ENCODE measurements around the gene SEC16B. TPM values are rescaled to one million over a fixed set of nuclear protein-coding genes. Genes with fewer than 3 reads are reported as not detected.

SEC16B gene
- total RNA-seq, 2 experiments from 2014 or later = not detected

DNA sequence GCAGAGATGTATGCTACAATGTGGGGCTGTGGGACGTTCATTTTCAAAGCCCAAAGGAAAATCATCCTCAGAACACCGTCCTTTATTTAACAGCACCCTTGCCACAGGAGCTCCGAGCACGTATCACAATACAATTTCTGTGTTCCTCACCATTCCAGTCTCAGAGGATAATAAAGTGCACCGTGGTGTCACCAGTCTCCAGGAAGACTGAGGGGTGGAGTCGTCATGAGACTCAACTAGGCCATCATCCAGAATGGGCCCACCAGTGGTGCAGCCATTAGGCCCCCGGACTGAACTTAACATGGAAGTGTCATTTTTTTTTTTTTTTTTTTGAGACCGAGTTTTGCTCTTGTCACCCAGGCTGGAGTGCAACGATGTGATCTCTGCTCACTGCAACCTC is 17.2 kb downstream of the SEC16B start:
- CTCF ChIA-PET = no interaction called here

DNA sequence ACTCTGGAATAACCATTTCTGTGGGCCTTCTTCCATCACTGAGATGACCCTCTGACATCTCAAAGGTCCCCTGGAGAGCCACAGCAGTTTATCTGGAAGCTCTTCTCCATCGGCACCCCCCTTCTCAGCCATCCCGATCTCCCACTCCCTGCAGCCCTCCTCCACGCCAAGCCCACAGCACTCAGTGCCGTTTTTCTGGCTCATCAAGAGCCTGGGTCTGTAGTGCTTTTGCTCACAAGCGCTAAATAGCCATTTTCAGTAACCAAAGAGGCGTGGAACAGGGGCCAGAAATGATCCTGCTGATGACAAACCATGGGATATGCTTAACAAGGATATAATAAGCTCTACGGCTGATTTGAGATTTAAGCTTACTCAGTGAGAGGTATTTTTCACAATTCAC is 17.6 kb downstream of the SEC16B start:
- H3K9me3 ChIP-seq (ENCODE audit: control insufficient read depth in 1 of 2, insufficient read depth in 1 of 2, low read length in 2 of 2) = peaks cover 0 to 3% of the 10 kb centered on the region in 2 experiments
- Mint-ChIP-seq H3K36me3 (ENCODE audit: low read depth) (no peaks in the 10 kb centered on the region), H3K4me1 (ENCODE audit: low read depth) (no peaks in the 10 kb centered on the region), H3K4me3 (no peak overlapping the region), H3K9me3 (no peaks in the 10 kb centered on the region), H3K27ac (no peak overlapping the region), H3K27me3 (no peaks in the 10 kb centered on the region)
- no peaks in the 10 kb centered on the region for H3K4me1 ChIP-seq (ENCODE audit: insufficient read depth, low read length)
- intact Hi-C loops (cut with DNase I, micrococcal nuclease) = no loop called here
- POLR2A ChIA-PET = no interaction called here
- DNase-seq = no peak
- H3K27me3 ChIP-seq (ENCODE audit: control insufficient read depth in 1 of 2, insufficient read depth in 2 of 2, low read length in 2 of 2) = no peaks in the 10 kb centered on the region
- CTCF ChIA-PET = no interaction called here
- TF ChIP-seq, protein P1, sequence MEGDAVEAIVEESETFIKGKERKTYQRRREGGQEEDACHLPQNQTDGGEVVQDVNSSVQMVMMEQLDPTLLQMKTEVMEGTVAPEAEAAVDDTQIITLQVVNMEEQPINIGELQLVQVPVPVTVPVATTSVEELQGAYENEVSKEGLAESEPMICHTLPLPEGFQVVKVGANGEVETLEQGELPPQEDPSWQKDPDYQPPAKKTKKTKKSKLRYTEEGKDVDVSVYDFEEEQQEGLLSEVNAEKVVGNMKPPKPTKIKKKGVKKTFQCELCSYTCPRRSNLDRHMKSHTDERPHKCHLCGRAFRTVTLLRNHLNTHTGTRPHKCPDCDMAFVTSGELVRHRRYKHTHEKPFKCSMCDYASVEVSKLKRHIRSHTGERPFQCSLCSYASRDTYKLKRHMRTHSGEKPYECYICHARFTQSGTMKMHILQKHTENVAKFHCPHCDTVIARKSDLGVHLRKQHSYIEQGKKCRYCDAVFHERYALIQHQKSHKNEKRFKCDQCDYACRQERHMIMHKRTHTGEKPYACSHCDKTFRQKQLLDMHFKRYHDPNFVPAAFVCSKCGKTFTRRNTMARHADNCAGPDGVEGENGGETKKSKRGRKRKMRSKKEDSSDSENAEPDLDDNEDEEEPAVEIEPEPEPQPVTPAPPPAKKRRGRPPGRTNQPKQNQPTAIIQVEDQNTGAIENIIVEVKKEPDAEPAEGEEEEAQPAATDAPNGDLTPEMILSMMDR (IDR thresholded peaks at IDR 0.05) = no peak
- H3K27ac ChIP-seq (ENCODE audit: low read depth in 1 of 2, low read length in 2 of 2) = no peak overlapping the region
- H3K36me3 ChIP-seq (ENCODE audit: insufficient read depth, low read length) = no peaks in the 10 kb centered on the region
- no peak for ATAC-seq (ENCODE audit: poor library complexity)
- no peak overlapping the region for H3K4me3 ChIP-seq (ENCODE audit: low read length)

More for the DNA sequence above, 17.2 kb downstream of the SEC16B start:
- intact Hi-C loops (cut with DNase I, micrococcal nuclease) = no loop called here
- Mint-ChIP-seq H3K9me3 (no peaks in the 10 kb centered on the region), H3K27ac (no peak overlapping the region), H3K27me3 (no peaks in the 10 kb centered on the region), H3K36me3 (ENCODE audit: low read depth) (no peaks in the 10 kb centered on the region), H3K4me3 (no peak overlapping the region), H3K4me1 (ENCODE audit: low read depth) (no peaks in the 10 kb centered on the region)
- H3K9me3 ChIP-seq (ENCODE audit: control insufficient read depth in 1 of 2, insufficient read depth in 1 of 2, low read length in 2 of 2) = peaks cover 0 to 3% of the 10 kb centered on the region in 2 experiments
- H3K4me1 ChIP-seq (ENCODE audit: insufficient read depth, low read length) = no peaks in the 10 kb centered on the region
- ATAC-seq (ENCODE audit: poor library complexity) (no peak), DNase-seq (no peak)
- no peaks in the 10 kb centered on the region for H3K36me3 ChIP-seq (ENCODE audit: insufficient read depth, low read length)
- H3K4me3 ChIP-seq (ENCODE audit: low read length) = no peak overlapping the region
- no peak overlapping the region for H3K27ac ChIP-seq (ENCODE audit: low read depth in 1 of 2, low read length in 2 of 2)
- POLR2A ChIA-PET = no interaction called here
- TF ChIP-seq, protein P1 (IDR thresholded peaks at IDR 0.05) = no peak
- no peaks in the 10 kb centered on the region for H3K27me3 ChIP-seq (ENCODE audit: control insufficient read depth in 1 of 2, insufficient read depth in 2 of 2, low read length in 2 of 2)

DNA sequence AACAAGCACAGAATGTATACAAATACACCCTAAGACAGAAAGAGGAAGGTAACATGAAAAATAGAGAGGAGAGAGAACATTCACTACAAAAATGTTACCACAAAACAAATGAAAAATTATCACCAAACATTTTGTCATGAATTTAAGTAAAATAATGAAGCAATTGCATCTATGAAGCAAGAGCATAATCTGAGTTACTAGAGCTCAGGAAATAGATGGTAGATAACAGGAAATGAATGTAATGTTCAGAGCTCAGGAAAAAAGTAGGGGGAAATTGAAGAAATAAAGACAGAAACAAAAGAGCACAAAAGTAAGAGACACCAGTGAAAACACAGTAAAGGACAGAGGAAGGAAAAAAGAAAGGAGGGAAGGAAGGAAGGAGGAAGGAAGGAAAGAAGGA is 19.4 kb downstream of the SEC16B start:
- TF ChIP-seq, protein P1 (IDR thresholded peaks at IDR 0.05) = no peak
- CTCF ChIA-PET = no interaction called here

More for the DNA sequence above, 19.4 kb downstream of the SEC16B start:
- Histone ChIP-seq H3K27me3 (ENCODE audit: control insufficient read depth in 1 of 2, insufficient read depth in 2 of 2, low read length in 2 of 2) (no peaks in the 10 kb centered on the region), H3K36me3 (ENCODE audit: insufficient read depth, low read length) (no peaks in the 10 kb centered on the region), H3K4me3 (ENCODE audit: low read length) (no peak overlapping the region), H3K27ac (ENCODE audit: low read depth in 1 of 2, low read length in 2 of 2) (no peak overlapping the region), H3K4me1 (ENCODE audit: insufficient read depth, low read length) (no peaks in the 10 kb centered on the region), H3K9me3 (ENCODE audit: control insufficient read depth in 1 of 2, insufficient read depth in 1 of 2, low read length in 2 of 2) (peaks cover 0 to 3% of the 10 kb centered on the region in 2 experiments)
- intact Hi-C loops (cut with DNase I, micrococcal nuclease) = no loop called here
- Mint-ChIP-seq H3K27ac (no peak overlapping the region), H3K4me3 (no peak overlapping the region), H3K36me3 (ENCODE audit: low read depth) (no peaks in the 10 kb centered on the region), H3K27me3 (peaks cover under 1% of the 10 kb centered on the region), H3K4me1 (ENCODE audit: low read depth) (no peaks in the 10 kb centered on the region), H3K9me3 (no peaks in the 10 kb centered on the region)
- ATAC-seq (ENCODE audit: poor library complexity) (no peak), DNase-seq (no peak)
- POLR2A ChIA-PET = no interaction called here
